Heart left ventricle (tissue), 16 donors: ENCODE data around the gene HBE1. TPM values are rescaled to one million over a fixed set of nuclear protein-coding genes. Genes with fewer than 3 reads are reported as not detected.

Experiments
- ATAC-seq, 4 donors: fragments of 200-7000 bp; cut with Tn5 transposase; one replicate each; pipeline ENCODE4 v1.9.1; 2020 to 2022; ENCODE audit warnings: moderate library complexity in 4 of 4, mild to moderate bottlenecking in 3 of 4, moderate number of reproducible peaks in 1 of 4
- DNase-seq, 5 donors: peaks; one replicate each; pipeline ENCODE4 v3.0.0-alpha.2; 2020
- H3K27ac ChIP-seq, 12 donors: fragments of 200-600 bp; sonication (generic) in 4 of 12; one replicate each; pipeline versions ENCODE4 v1.5.0 to v1.8.0; 2016 to 2022; ENCODE audit warnings: mild to moderate bottlenecking in 2 of 12
- H3K27me3 ChIP-seq, 9 donors: fragments of 200-600 bp; sonication (generic) in 2 of 9; one replicate each; pipeline versions ENCODE4 v1.5.1 to v1.8.0; 2016 to 2022; ENCODE audit warnings: mild to moderate bottlenecking in 3 of 9
- H3K36me3 ChIP-seq, 9 donors: fragments of 200-600 bp; sonication (generic) in 2 of 9; one replicate each; pipeline versions ENCODE4 v1.5.0 to v1.8.0; 2018 to 2022; ENCODE audit warnings: mild to moderate bottlenecking in 2 of 9
- H3K4me1 ChIP-seq, 12 donors: fragments of 200-600 bp; sonication (generic) in 4 of 12; one replicate each; pipeline versions ENCODE4 v1.5.0 to v1.8.0; 2016 to 2022; ENCODE audit warnings: mild to moderate bottlenecking in 3 of 12
- H3K4me3 ChIP-seq, 12 donors: fragments of 200-600 bp; sonication (generic) in 4 of 12; one replicate each; pipeline versions ENCODE4 v1.5.0 to v1.8.0; 2017 to 2022; ENCODE audit warnings: mild to moderate bottlenecking in 9 of 12, moderate library complexity in 4 of 12
- H3K9me3 ChIP-seq, 12 donors: fragments of 200-600 bp; sonication (generic) in 4 of 12; one replicate each; pipeline versions ENCODE4 v1.5.0 to v1.8.0; 2016 to 2022; ENCODE audit warnings: mild to moderate bottlenecking in 1 of 12
- POLR2A ChIP-seq, 2 donors: fragments of 450-650 bp; IDR thresholded peaks; one replicate each; pipeline ENCODE4 v1.6.1; 2017; ENCODE audit warnings: antibody characterized with exemption in 2 of 2, mild to moderate bottlenecking in 2 of 2, moderate library complexity in 2 of 2
- WGBS, 4 donors: extraction: QIAGEN DNeasy Blood & Tissue Kit in 2 of 4; methylation state at CpG; one replicate each; pipeline versions ENCODE4 v1.1.5 to v1.1.7; 2013 to 2018; 5-methylcytosine and 5-hydroxymethylcytosine counted together
- intact Hi-C, 10 donors: fragments of 100-400 bp; cut with DNase I; formaldehyde crosslinking; loops; one replicate each; pipeline versions ENCODE4 v1.11.1 to v1.14.2; 2022
- polyA plus RNA-seq, 2 donors: library from polyadenylated mRNA; stranded (reverse); fragments of 200-250 nt; gene quantifications; one replicate each; pipeline ENCODE4 v1.2.3, GENCODE V29; 2013
- total RNA-seq, 9 donors: library from RNA; depleted of rRNA in 2 of 9; stranded (reverse); fragments of >200 nt in 2 of 9; fragmentation: NEBNext Ultra II Directional in 3 of 9; extraction: Animal tissue kit (Norgen Biotek cat#: 25700) in 3 of 9; gene quantifications; one replicate each; pipeline versions ENCODE4 v1.1.0 to v1.2.4, GENCODE V29; 2016 to 2023
- TF ChIP-seq, protein P1 (sequence below), 12 donors: fragments of 200-600 bp; sonication (generic) in 4 of 12; IDR thresholded peaks; one replicate each; pipeline versions ENCODE4 v1.5.0 to v1.8.0; 2018 to 2022; ENCODE audit warnings: antibody characterized with exemption in 12 of 12, mild to moderate bottlenecking in 5 of 12
- donor health status: ischemic (EF 13 %, LVEDD 7.1; RV severe dilation, severe dysfunction).
- donor health status: healthy with polysubstance abuse.
- donor health status: DM: no; HTN: yes; CAD: no.
- donor health status: DM: no; HTN: no; CAD: no.
- donor health status: ischemic (EF 25% LVEDD 6.9; RV normal size, moderate dysfunction).
- donor health status: ischemic (EF 25% LVEDD 5.7; RV mildly dilated, moderate dysfunction).
- donor health status: healthy.
- donor health status: DM: yes; HTN: yes; CAD: no.
- donor health status: ischemic (EF 35%, LVEDD 5.7; RV mildly dilated, moderate dysfunction).
- donor health status: nonischemic (EF 11% LVEDD 7.7; RV severe dilation, severe dysfunction).
- donor health status: DM: yes; HTN: yes; CAD: no.
- donor health status: PGD.
- donor health status: ischemic (EF 29% LVEDD 5.4; RV normal size, mild dysfunction).
- donor health status: nonischemic (EF 23%, LVEDD 6.1; RV moderate dilation, normal function).

The HBE1 gene
- total and polyA plus RNA-seq, 11 donors = not detected

- DNase-seq = no peak
- intact Hi-C loops = no loop called here
- Histone ChIP-seq H3K27ac (no peak overlapping the region), H3K4me1 (peaks cover 0 to 5% (median 0%) of the 10 kb centered on the region in 12 donors), H3K9me3 (no peaks in the 10 kb centered on the region), H3K4me3 (no peak overlapping the region), H3K27me3 (no peaks in the 10 kb centered on the region), H3K36me3 (no peaks in the 10 kb centered on the region)
- ATAC-seq = no peak
- no peak for TF ChIP-seq POLR2A (IDR thresholded peaks at IDR 0.05)
- TF ChIP-seq, protein P1, sequence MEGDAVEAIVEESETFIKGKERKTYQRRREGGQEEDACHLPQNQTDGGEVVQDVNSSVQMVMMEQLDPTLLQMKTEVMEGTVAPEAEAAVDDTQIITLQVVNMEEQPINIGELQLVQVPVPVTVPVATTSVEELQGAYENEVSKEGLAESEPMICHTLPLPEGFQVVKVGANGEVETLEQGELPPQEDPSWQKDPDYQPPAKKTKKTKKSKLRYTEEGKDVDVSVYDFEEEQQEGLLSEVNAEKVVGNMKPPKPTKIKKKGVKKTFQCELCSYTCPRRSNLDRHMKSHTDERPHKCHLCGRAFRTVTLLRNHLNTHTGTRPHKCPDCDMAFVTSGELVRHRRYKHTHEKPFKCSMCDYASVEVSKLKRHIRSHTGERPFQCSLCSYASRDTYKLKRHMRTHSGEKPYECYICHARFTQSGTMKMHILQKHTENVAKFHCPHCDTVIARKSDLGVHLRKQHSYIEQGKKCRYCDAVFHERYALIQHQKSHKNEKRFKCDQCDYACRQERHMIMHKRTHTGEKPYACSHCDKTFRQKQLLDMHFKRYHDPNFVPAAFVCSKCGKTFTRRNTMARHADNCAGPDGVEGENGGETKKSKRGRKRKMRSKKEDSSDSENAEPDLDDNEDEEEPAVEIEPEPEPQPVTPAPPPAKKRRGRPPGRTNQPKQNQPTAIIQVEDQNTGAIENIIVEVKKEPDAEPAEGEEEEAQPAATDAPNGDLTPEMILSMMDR (IDR thresholded peaks at IDR 0.05) = no peak
- 73 to 83% (median 80%) methylated on average over 2 of the region's 2 CpGs for WGBS, 4 donors
Measured at GRCh38 chr11:5276697-5277096, 7.0 kb upstream of the HBE1 start.

- Histone ChIP-seq H3K27ac (no peak overlapping the region), H3K27me3 (no peaks in the 10 kb centered on the region), H3K9me3 (no peaks in the 10 kb centered on the region), H3K4me3 (no peak overlapping the region), H3K36me3 (no peaks in the 10 kb centered on the region), H3K4me1 (peaks cover 0 to under 1% (median 0%) of the 10 kb centered on the region in 12 donors)
- intact Hi-C loops = no loop called here
- no peak for ATAC-seq
- no peak for DNase-seq
- TF ChIP-seq, protein P1 (IDR thresholded peaks at IDR 0.05) = no peak
- TF ChIP-seq POLR2A (IDR thresholded peaks at IDR 0.05) = no peak
- 49 to 55% (median 53%) methylated on average over 6 of the region's 6 CpGs for WGBS, 4 donors
Measured at GRCh38 chr11:5275369-5276110, 5.8 kb upstream of the HBE1 start.

GRCh38 chr11:5274395-5274794 lies 4.7 kb upstream of the HBE1 start:
- H3K36me3 ChIP-seq = no peaks in the 10 kb centered on the region
- H3K9me3 ChIP-seq = no peaks in the 10 kb centered on the region
- H3K4me3 ChIP-seq = no peak overlapping the region
- TF ChIP-seq, protein P1 (IDR thresholded peaks at IDR 0.05) = no peak
- no peak for TF ChIP-seq POLR2A (IDR thresholded peaks at IDR 0.05)
- no peak for ATAC-seq
- WGBS, 4 donors = 56 to 69% (median 64%) methylated on average over 5 of the region's 5 CpGs
- H3K4me1 ChIP-seq = no peaks in the 10 kb centered on the region
- no peaks in the 10 kb centered on the region for H3K27me3 ChIP-seq
- intact Hi-C loops = no loop called here
- no peak overlapping the region for H3K27ac ChIP-seq
- no peak for DNase-seq

GRCh38 chr11:5272395-5273017 lies 2.8 kb upstream of the HBE1 start:
- H3K27ac ChIP-seq = no peak overlapping the region
- no peaks in the 10 kb centered on the region for H3K4me1 ChIP-seq
- H3K4me3 ChIP-seq = no peak overlapping the region
- no peaks in the 10 kb centered on the region for H3K36me3 ChIP-seq
- ATAC-seq (no peak), DNase-seq (no peak)
- intact Hi-C loops = no loop called here
- H3K9me3 ChIP-seq = no peaks in the 10 kb centered on the region
- 70 to 77% (median 73%) methylated on average over 4 of the region's 4 CpGs for WGBS, 4 donors
- TF ChIP-seq POLR2A (IDR thresholded peaks at IDR 0.05) = no peak
- TF ChIP-seq, protein P1 (IDR thresholded peaks at IDR 0.05) = no peak
- no peaks in the 10 kb centered on the region for H3K27me3 ChIP-seq
